GM19099 (cell line): ENCODE measurements around the gene ABT1.

ENCODE experiments used
- POLR2A ChIP-seq: IDR thresholded peaks from 3 replicates; pipeline ENCODE4 v1.6.1; 2011; ENCODE audit warnings: low read depth; ENCODE audit not compliant: insufficient read length; ENCODE audit errors: extremely low read depth

The ABT1 gene

DNA sequence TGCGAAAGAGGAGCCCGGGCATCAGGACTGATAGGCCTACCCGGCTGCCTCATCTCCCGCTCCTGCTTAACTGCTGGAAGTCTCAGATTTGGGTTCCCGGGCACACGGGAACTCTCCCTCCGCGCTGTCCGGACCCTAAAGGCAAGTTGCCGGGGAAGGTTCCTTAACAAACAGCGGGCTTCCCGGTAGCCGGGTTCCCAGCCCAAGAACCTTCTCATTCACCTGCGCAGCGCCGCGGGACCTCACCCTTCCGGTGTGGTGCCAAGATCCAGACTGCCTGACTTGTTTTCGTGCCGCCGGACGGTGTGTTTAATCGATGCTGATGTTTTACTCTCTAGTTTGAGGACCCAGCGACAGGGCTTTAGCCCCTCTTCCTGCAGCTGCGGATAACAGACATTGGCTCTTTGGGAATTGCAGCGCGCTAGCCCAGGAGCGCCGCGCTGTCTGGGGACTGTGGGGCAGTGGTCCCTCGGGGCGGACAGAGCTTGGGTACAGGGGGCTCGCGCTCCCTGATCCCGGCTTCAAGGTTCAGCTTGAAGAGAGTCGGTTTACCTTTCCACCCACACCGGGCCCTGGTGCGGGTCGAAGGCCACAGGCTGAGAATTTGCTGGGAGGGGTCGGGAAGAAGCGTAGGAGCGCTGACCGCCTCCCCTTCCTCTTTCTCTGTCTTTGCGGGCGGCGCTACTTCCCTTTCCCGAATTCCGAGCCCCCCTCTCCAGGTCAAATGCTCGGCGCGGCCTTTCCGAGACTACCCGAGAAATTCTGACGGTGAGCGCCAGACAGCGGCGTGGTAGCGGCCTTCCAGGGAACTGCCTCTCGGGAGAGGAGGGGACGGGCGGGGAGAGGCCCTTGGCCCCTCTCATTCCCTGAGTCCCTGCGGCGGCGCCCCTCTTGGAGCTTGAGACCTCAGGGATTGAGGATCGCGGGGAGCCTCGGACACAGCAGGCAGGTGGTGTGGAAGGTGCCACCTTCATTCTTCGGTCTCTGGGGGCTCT, 17.2 kb downstream of the ABT1 start:
- no peak for TF ChIP-seq POLR2A

DNA sequence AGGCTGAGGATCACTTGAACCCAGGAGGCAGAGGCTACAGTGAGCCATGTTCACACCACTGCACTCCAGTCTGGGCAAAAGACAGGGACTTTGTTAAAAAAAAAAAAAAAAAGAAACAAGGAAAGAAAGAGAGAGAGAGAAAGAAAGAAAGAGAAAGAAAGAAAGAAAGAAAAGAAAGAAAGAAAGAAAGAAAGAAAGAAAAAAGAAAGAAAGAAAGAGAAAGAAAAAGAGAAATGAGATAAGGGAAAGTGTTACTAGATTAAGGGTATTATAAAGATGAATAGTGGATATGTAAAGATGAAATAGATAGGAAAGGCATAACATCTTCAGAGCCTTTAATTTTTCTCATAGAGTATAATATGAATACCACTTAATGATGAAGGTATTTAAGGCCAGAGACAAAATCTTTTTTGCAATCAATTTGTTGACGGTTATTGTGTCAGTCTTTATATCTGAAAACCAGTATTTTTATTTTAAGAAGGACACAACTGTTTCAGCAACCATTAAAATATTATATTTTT, 26.6 kb downstream of the ABT1 start:
- TF ChIP-seq POLR2A: no peak

DNA sequence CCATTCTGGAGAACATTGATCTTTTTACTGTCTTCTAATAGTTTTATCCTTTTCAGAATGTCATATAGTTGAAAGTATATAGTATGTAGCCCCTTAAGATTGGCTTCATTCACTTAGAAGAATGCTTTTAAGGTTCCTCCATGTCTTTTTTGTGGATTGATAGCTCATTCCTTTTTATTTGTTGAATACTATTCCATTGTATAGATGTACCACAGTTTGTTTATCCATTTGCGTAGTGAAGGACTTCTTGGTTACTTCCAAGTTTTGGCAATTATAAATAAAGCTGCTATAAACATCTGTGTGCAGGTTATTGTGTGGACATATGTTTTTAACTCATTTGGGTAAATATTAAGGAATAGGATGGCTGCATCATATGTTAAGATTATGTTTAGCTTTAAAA, 27.8 kb downstream of the ABT1 start:
- TF ChIP-seq POLR2A: no peak

DNA sequence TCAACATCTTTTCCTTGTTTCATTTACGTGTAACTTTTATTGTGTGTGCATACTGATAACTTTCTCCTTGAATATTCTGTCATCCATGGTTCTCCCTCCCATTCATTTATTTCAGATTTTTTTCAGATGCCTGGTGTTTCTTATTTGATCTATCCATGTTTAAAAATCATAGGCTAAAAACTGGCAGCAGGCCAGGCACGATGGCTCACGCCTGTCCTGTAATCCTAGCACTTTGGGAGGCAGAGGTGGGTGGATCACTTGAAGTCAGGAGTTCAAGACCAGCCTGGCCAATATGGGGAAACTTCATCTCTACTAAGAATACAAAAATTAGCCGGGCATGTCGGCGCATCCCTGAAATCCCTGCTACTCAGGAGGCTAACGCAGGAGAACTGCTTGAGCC, 31.1 kb downstream of the ABT1 start:
- TF ChIP-seq POLR2A: no peak

DNA sequence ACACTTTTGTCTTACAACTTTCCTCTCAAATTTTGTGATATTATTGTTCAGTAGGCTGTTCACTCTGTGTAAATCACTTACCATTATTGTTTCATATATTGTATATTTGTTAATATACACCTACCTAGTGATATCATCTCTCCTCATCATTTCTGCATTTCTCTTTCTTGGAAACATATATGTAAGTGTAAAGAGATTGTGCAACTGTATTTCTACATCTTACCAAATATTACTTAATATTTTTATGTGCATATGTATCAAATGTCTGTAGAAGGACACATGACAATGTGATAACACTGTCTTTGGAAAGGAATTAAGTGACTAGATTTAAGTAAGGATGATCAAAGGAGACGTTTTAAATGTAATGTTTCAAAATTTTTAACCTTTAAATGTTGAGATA, 32.6 kb downstream of the ABT1 start:
- no peak for TF ChIP-seq POLR2A

DNA sequence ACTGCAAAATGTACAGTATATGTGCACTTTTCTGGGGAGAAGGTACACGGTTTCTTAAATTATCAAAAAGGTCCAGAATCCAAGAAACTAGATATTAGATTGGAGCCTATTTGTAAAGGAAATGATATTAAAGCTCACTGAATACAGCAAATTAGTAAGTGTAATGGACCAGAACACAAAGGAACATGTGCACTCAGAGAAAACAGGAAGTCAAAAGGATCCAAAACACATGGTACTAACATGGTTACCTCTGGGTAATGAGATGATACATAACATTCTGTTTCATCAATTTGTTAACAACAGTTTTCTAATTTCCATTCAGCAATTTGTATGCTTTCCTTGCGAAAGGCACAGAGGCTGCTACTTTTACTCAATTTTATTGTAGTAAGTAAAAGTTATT, 44.1 kb downstream of the ABT1 start:
- no peak for TF ChIP-seq POLR2A

DNA sequence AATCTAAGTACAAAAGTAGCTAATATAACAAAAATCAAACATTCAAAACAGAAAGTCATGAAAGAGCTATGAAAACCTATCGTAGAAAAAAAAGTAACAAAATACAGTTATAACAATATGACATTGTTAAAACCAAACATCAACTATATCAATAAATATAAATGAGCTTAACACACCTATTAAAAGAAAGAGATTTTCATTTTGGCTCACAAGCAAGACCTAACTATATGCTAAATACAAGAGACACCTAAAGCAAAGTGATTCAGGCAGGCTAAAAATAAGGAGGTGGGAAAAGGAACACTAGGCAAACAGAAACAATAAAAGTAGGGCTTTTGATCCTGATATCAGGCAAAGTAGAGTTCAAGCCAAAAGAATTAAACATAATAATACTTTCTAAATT, 49.3 kb downstream of the ABT1 start:
- TF ChIP-seq POLR2A: no peak
